ENCODE measurements around the gene RAD17.

DNA sequence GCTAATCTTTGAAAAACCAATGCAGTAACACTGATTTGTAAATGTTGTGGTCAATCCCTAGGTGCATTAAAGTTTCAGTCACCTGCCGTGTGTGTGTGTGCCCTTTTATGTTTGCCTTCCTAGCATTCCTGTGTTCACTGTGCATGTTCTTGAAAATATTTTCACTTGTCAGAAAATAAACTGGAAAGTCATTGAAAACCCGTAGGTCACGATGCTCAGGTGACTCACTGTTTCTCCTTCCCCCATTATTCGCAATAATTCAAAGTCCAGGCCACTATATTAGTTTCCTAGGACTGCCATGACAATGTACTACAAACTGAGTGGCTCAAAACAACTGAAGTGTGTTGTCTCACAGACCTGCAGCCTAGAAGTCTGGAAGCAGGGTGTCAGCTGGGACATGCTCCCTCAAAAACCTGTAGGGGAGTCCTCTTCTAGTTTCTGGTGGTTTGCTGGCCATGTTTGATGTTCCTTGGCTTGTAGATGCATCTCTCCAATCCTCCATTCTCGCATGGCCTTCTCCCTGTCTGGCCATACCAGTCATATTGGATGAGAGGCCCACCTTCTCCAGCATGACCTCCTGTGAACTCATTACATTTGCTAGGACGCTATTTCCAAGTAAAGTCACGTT, 74.6 kb downstream of the RAD17 start:
- TF ChIP-seq POLR2AphosphoS5 (IDR thresholded peaks at IDR 0.05) (no peak), POLR2A (IDR thresholded peaks at IDR 0.05) (no peak)

All from stomach (tissue), 4 donors.